Subcutaneous abdominal adipose tissue (tissue), 5 donors: ENCODE results near the gene ACCSL.

Experiments
- H3K27ac ChIP-seq: one replicate; pipeline ENCODE4 v1.7.0; 2013; ENCODE audit warnings: low read depth, mild to moderate bottlenecking, inconsistent platforms, low read length, moderate library complexity
- H3K27me3 ChIP-seq, 5 donors: one replicate each; pipeline ENCODE4 v1.7.0; 2013; ENCODE audit warnings: low read length in 5 of 5, inconsistent platforms in 1 of 5; ENCODE audit not compliant: control insufficient read depth in 5 of 5, insufficient read depth in 4 of 5
- H3K36me3 ChIP-seq, 5 donors: one replicate each; pipeline ENCODE4 v1.7.0; 2013; ENCODE audit warnings: low read length in 5 of 5; ENCODE audit not compliant: control insufficient read depth in 5 of 5, insufficient read depth in 5 of 5
- H3K4me1 ChIP-seq, 5 donors: one replicate each; pipeline ENCODE4 v1.7.0; 2013; ENCODE audit warnings: low read length in 5 of 5, mild to moderate bottlenecking in 3 of 5, moderate library complexity in 1 of 5; ENCODE audit not compliant: control insufficient read depth in 5 of 5, insufficient read depth in 5 of 5
- H3K4me3 ChIP-seq, 5 donors: one replicate each; pipeline ENCODE4 v1.7.0; 2013; ENCODE audit warnings: low read length in 5 of 5, low read depth in 1 of 5
- H3K9ac ChIP-seq, 5 donors: one replicate each; pipeline ENCODE4 v1.7.0; 2013; ENCODE audit warnings: low read length in 5 of 5, mild to moderate bottlenecking in 4 of 5, moderate library complexity in 3 of 5
- H3K9me3 ChIP-seq, 5 donors: one replicate each; pipeline ENCODE4 v1.7.0; 2013; ENCODE audit warnings: low read length in 5 of 5; ENCODE audit not compliant: control insufficient read depth in 5 of 5
- donor health status: healthy.
- donor health status: healthy.
- donor health status: healthy.
- donor health status: healthy.
- donor health status: healthy.

ACCSL gene

DNA sequence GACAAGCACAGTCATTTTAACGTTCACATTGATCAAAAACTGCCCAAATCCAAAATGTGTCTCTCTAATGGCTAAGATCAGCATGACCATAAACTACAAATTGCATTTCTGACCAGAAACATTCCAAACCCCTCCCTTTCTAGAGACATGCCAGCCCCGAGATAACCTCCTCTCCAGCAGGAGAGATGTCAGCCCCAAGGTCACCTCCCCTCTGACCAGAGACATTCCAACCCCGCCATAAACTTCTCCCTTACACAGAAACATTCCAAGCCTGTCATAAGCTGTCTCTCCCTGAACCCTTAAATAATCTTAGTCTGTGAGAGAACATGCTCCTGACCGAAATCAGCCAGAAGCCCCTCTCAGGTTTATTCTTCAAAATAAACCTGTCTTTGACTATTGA lies 41.1 kb downstream of the ACCSL start:
- Histone ChIP-seq H3K36me3 (peaks cover under 1 to 8% (median 5%) of the 10 kb centered on the region in 5 donors), H3K4me3 (no peak overlapping the region), H3K27ac (no peak overlapping the region), H3K9me3 (peaks cover 0 to 4% (median 0%) of the 10 kb centered on the region in 5 donors), H3K27me3 (no peaks in the 10 kb centered on the region), H3K9ac (no peak overlapping the region), H3K4me1 (peaks cover 0 to 6% (median 0%) of the 10 kb centered on the region in 5 donors)

DNA sequence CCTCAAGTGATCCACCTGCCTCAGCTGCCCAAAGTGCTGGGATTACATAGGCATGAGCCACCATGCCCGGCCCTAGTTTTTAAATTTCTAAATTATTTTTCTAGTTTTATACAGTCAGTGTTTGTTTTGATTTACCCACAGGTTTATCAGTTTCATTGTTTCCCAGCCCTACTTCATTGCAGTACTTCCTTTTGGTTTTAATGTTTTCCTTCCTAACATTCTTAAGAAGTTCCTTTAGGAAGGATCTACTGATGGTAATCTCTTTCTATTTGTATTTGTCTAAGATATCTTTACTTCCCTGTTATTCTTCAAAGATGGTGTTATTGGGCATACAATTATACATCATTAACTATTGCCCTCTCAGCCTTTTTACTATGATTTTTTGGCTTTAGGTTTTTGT lies 42.8 kb downstream of the ACCSL start:
- Histone ChIP-seq H3K4me3 (no peak overlapping the region), H3K27me3 (no peaks in the 10 kb centered on the region), H3K9ac (no peak overlapping the region), H3K9me3 (no peaks in the 10 kb centered on the region), H3K4me1 (peaks cover 0 to 11% (median 4%) of the 10 kb centered on the region in 5 donors), H3K36me3 (peaks cover 0 to 4% (median 0%) of the 10 kb centered on the region in 5 donors), H3K27ac (no peak overlapping the region)

DNA sequence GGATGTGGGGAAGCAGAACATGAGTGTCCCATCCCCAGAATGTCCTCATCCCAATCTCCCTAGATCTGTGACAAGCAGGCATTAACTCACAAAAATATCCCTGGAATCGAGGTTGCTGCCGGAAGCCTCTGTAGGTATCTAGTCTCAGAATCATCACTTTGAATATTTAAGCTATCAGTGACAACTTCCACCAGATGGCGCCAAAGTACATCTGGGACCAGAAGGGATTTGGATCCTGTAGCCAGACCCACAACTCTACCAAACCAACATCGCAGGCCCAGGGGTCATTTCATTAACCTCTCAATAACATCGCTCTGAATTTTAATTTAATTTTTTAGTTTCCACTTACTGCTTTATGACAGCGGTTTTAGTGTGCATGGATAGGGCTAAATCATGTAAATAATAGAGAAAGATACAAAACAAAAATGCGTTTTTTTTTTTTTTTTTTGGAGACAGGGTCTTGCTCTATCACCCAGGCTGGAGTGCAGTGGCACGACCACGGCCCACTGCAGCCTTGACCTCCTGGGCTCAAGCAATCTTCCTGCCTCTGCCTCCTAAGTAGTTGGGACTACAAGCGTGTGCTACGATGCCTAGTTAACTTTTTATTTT lies 46.6 kb downstream of the ACCSL start:
- peaks cover 0 to 4% (median 0%) of the 10 kb centered on the region in 5 donors for H3K36me3 ChIP-seq
- H3K27ac ChIP-seq: no peak overlapping the region
- H3K27me3 ChIP-seq: no peaks in the 10 kb centered on the region
- H3K4me3 ChIP-seq: no peak overlapping the region
- peaks cover 2 to 23% (median 14%) of the 10 kb centered on the region in 5 donors for H3K4me1 ChIP-seq
- H3K9ac ChIP-seq: no peak overlapping the region
- H3K9me3 ChIP-seq: no peaks in the 10 kb centered on the region

DNA sequence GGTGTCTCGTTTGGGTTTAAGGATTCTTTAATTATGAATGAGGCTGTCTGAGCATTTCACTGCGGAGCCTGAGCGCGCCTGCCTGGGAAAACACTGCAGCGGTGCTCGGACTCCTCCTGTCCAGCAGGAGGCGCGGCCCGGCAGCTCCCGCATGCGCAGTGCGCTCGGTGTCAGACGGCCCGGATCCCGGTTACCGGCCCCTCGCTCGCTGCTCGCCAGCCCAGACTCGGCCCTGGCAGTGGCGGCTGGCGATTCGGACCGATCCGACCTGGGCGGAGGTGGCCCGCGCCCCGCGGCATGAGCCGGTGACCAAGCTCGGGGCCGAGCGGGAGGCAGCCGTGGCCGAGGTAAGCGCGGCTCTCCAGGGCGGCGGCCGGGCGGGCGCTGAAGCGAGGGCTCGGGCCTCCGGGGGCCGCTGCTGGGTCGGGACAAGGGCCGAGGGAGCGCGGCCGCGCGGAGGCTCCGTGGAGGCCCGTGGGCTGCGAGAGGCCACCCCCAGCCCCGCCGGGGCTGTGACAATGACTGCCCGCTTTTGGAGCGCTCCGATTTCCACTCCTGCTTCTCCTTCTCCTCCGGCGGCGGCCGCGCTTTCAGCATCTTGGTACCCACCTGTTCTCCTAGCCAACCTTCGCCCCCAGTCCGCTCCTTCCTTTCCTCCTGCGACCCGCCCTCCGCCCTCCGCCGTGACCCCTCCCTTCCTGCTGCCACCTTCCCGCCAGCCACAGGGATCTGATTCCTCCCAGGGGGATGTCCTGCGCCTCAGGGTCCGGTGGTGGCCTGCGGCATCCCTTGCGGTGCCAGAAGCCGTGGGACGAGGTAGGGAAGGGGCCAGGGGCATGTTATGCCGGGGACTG lies 48.0 kb downstream of the ACCSL start, which contains the start of gene EXT2:
Gene EXT2, plus strand, starts transcription at position 173 of the 854 bp plus-strand sequence. CDS start 12,035 bp downstream, outside the sequence.
- Histone ChIP-seq H3K27me3 (no peaks in the 10 kb centered on the region), H3K4me3 (peak within 1 kb of the TSS; percentile 57 to 87 (median 79)), H3K9me3 (no peaks in the 10 kb centered on the region), H3K27ac (peak within 1 kb of the TSS; percentile 60), H3K4me1 (peaks cover 2 to 21% (median 14%) of the 10 kb centered on the region in 5 donors), H3K36me3 (peaks cover 0 to 7% (median 2%) of the 10 kb centered on the region in 5 donors), H3K9ac (peak within 1 kb of the TSS; percentile 63 to 92 (median 90))

DNA sequence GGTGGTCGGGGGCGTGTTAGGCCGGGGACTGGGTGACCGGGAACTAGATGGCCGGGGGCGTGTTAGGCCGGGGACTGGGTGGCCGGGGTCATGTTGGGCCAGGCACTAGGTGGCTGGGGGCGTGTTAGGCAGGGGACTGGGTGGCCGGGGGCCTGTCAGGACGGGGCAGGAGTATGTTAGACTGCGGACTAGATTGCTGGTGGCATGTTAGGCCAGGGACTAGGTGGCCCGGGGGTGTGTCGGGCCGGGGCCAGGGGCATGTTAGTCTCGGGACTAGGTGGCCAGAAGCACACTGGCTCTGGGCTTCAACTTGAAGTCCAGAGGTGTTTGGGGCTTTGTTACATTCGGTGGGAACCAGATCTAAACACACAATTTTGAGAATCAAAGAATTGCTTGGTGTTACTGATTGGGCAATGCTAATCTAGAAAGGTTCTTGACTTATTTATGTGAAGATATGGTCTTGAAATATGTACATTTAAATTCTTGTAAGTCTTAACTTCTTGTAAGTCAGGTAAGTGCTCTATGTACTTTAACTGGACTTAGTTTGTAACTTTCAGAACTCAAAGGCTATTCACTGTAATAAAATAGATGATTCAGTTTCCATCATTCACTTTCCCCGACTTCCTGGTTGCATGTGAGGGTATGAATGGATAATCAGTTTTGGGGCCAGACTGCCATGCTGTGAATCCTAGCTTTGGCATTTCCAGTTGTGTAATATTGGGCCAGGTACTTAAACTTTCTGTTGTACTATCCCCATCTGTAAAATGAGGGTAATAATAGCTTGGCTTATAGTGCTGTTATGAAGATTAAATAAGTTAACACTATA lies 48.8 kb downstream of the ACCSL start:
- peaks cover 2 to 30% (median 20%) of the 10 kb centered on the region in 5 donors for H3K4me1 ChIP-seq

DNA sequence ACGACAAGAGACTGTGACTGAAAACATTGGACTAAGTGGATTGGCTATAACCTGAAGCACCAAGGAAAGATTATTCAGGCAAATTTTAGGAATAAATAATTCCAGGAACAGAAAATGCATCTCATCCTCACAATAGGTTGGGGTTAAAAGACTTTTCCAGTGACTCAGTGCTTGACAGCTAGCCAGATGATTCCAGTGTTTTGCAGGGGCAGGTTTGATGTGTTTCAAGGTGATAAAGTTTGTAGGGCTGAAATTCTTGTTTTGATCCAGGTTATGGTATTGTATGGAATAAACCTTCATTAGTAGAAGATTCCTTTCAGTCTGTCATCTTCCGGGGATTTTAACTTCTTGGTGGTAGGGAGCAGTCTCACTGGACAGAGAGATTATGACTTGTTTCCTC lies 50.0 kb downstream of the ACCSL start:
- no peaks in the 10 kb centered on the region for H3K9me3 ChIP-seq
- H3K4me3 ChIP-seq: no peak overlapping the region
- H3K4me1 ChIP-seq: peaks cover 2 to 37% (median 21%) of the 10 kb centered on the region in 5 donors
- no peak overlapping the region for H3K9ac ChIP-seq
- H3K36me3 ChIP-seq: peaks cover 0 to 7% (median 2%) of the 10 kb centered on the region in 5 donors
- H3K27me3 ChIP-seq: no peaks in the 10 kb centered on the region
- H3K27ac ChIP-seq: no peak overlapping the region

More for the DNA sequence above, 48.8 kb downstream of the ACCSL start:
- H3K36me3 ChIP-seq: peaks cover 0 to 7% (median 2%) of the 10 kb centered on the region in 5 donors
- peak overlapping the region; percentile 60 for H3K27ac ChIP-seq
- H3K9me3 ChIP-seq: no peaks in the 10 kb centered on the region
- H3K9ac ChIP-seq: peak overlapping the region in 4 of 5 donors; percentile 89 to 92 (median 90)
- peak overlapping the region in 4 of 5 donors; percentile 74 to 87 (median 80) for H3K4me3 ChIP-seq
- no peaks in the 10 kb centered on the region for H3K27me3 ChIP-seq

DNA sequence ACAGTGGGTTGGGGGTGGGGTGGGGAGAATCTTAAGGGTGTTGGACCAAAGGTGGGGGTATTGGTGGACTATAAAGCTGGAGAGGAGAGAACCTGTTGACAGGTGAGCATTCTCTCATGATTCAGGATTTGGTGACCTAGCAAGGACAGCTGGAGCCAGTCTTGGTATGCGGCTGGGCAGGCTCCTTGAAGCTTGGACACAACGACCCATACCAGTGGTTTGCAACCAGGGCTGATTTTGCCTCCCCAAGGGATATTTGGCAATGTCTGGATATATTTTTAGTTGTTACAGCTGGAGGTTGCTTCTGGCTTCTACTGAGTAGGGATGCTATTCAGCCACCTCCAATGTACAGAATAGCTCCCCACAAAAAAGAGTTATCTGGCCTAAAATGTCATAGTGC lies 53.3 kb downstream of the ACCSL start:
- Histone ChIP-seq H3K27ac (no peak overlapping the region), H3K27me3 (no peaks in the 10 kb centered on the region), H3K4me3 (no peak overlapping the region), H3K9me3 (no peaks in the 10 kb centered on the region), H3K36me3 (peaks cover 0 to 7% (median 2%) of the 10 kb centered on the region in 5 donors), H3K4me1 (peaks cover 0 to 25% (median 16%) of the 10 kb centered on the region in 5 donors), H3K9ac (no peak overlapping the region)

DNA sequence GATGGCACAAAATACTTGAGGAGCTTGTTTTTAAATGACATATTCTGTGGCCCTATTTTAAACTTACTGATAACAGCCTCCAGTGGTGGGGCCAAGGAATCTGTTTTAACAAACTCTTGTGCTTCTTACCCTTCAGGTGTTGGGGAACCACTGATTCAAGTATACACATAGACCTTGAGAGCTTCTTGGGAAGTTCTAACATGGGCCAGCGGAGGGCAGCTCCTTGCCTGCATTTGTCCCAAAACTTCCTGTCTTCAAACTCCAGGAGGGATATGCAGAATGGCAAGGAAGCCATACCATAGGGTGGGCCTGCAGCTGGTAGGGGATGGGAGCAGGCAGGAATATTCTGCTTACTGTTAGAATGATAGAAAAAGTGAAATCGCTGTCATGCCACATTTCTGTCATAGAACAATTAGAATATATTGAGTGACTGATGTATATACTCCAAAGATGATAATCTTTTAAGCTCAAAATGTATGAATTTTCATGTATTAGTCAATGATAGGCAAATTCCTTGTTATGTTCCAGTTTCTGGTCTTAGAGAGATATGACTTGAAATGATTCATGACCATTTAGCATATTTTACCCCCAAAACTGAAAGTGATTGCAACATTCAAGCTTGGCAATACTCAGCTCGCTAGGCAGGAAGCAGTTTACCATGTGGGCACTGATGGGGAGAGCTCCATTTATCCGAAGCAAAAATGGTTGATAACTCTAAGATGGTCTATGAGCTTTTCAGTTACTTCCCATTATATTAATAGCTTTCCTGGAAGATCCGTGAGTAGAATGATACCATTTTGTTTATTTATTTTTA lies 56.9 kb downstream of the ACCSL start:
- no peak overlapping the region for H3K27ac ChIP-seq
- no peak overlapping the region for H3K9ac ChIP-seq
- H3K4me1 ChIP-seq: peaks cover 0 to 16% (median 6%) of the 10 kb centered on the region in 5 donors
- H3K4me3 ChIP-seq: no peak overlapping the region
- H3K9me3 ChIP-seq: no peaks in the 10 kb centered on the region
- H3K36me3 ChIP-seq: peaks cover 7 to 25% (median 18%) of the 10 kb centered on the region in 5 donors
- no peaks in the 10 kb centered on the region for H3K27me3 ChIP-seq

DNA sequence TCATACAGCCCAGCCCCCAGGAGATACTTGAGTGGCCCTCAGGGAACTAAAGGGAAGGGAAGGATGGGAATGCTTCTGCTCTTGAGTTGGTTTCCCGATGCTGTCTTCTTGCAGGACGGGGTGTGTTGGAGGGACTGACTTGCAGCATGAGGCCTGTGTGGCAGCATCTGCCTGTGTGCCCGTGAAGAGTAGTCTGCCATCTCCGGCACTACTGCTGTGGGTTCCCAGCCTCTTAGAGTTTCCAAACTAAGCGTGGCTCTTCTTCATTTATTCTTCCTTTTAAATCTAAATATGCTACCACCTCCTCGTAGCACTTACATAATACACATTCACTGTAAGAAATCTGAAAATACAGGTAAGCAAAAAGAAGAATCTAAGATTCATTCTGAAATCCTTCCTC lies 60.5 kb downstream of the ACCSL start:
- Histone ChIP-seq H3K27ac (no peak overlapping the region), H3K36me3 (peaks cover 19 to 36% (median 21%) of the 10 kb centered on the region in 5 donors), H3K4me1 (peaks cover 0 to 18% (median 0%) of the 10 kb centered on the region in 5 donors), H3K9me3 (no peaks in the 10 kb centered on the region), H3K27me3 (no peaks in the 10 kb centered on the region), H3K9ac (no peak overlapping the region), H3K4me3 (no peak overlapping the region)
